HG03354 (cell line): Measurements from ENCODE around the gene MSLN.
"Not testable (repeated sequence)": the region's sequence is repeated elsewhere in the genome, so short reads cannot be mapped to it uniquely, and the experiment has no call there.

ENCODE experiments used
- ATAC-seq: cut with Tn5 transposase; IDR thresholded peaks from one replicate; pipeline ENCODE4 v1.9.1; 2021; ENCODE audit warnings: mild to moderate bottlenecking; ENCODE audit not compliant: unreplicated experiment, poor library complexity, severe bottlenecking

Gene MSLN

GRCh38 chr16:770411-770810 lies 9.9 kb downstream of the MSLN start:
- no peak for ATAC-seq

- ATAC-seq: no peak
These were observed 12.4 kb downstream of the MSLN start for GRCh38 chr16:772959-773358.

GRCh38 chr16:774086-775001 lies 13.8 kb downstream of the MSLN start:
- ATAC-seq: no peak

GRCh38 chr16:775236-775796 lies 14.8 kb downstream of the MSLN start:
- no peak for ATAC-seq

- ATAC-seq: not testable (repeated sequence)
These were observed 15.8 kb downstream of the MSLN start for GRCh38 chr16:776298-776697.

- ATAC-seq: no peak
These were observed 16.3 kb downstream of the MSLN start for GRCh38 chr16:776824-777223.

GRCh38 chr16:777826-778225 lies 17.3 kb downstream of the MSLN start:
- ATAC-seq: no peak

GRCh38 chr16:778447-778846 lies 17.9 kb downstream of the MSLN start:
- ATAC-seq: no peak

- ATAC-seq: no peak
These were observed 18.5 kb downstream of the MSLN start for GRCh38 chr16:778909-779527.

- ATAC-seq: no peak
These were observed 19.0 kb downstream of the MSLN start for GRCh38 chr16:779561-779960.

GRCh38 chr16:780296-780695 lies 19.8 kb downstream of the MSLN start:
- no peak for ATAC-seq

- no peak for ATAC-seq
These were observed 20.9 kb downstream of the MSLN start for GRCh38 chr16:781346-782010.

- no peak for ATAC-seq
These were observed 21.7 kb downstream of the MSLN start for GRCh38 chr16:782258-782657.

- no peak for ATAC-seq
These were observed 22.4 kb downstream of the MSLN start for GRCh38 chr16:782766-783403.

- ATAC-seq: no peak
These were observed 23.0 kb downstream of the MSLN start for GRCh38 chr16:783404-784161.

GRCh38 chr16:784431-784830 lies 23.9 kb downstream of the MSLN start:
- no peak for ATAC-seq

- ATAC-seq: no peak
These were observed 25.3 kb downstream of the MSLN start for GRCh38 chr16:785563-786535.

GRCh38 chr16:787321-787966 lies 26.9 kb downstream of the MSLN start:
- no peak for ATAC-seq
